D721Med (cell line): ENCODE results near the gene PRKN.

Experiments
- DNase-seq: peaks from one replicate; pipeline ENCODE4 v3.0.0; 2011; ENCODE audit warnings: low spot score; ENCODE audit not compliant: insufficient read length
- FAIRE-seq: peaks from 2 replicates; lab custom pipeline; 2011; peaks lifted over from hg19 to GRCh38; lab: Jason Lieb, UNC
- TF ChIP-seq, protein P1 (sequence below): IDR thresholded peaks from 2 replicates; pipeline ENCODE4 v1.5.1; 2012; ENCODE audit warnings: mild to moderate bottlenecking, control low read depth; ENCODE audit not compliant: insufficient read depth; ENCODE audit errors: missing control alignments

PRKN gene

DNA sequence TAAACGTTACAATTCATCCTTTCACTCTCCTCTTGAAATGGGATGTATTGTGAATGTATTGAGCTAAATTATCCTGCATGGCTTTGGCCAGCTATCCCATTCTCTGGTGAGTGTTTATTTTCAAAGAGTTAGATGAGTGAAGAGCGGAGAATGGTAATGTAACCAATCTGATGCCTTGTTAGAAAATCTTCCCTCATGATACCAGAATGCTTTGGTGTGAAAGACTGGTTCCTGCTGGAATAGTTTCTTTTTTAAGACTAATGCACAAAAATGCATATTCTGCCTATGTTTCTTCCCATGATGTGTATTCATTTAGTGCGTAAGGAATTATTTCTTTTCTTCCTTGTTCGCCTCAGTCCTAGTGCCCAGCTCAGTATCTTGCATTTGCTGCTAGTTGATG is 506.7 kb downstream of the PRKN start:
- no peak for DNase-seq
- TF ChIP-seq, protein P1, sequence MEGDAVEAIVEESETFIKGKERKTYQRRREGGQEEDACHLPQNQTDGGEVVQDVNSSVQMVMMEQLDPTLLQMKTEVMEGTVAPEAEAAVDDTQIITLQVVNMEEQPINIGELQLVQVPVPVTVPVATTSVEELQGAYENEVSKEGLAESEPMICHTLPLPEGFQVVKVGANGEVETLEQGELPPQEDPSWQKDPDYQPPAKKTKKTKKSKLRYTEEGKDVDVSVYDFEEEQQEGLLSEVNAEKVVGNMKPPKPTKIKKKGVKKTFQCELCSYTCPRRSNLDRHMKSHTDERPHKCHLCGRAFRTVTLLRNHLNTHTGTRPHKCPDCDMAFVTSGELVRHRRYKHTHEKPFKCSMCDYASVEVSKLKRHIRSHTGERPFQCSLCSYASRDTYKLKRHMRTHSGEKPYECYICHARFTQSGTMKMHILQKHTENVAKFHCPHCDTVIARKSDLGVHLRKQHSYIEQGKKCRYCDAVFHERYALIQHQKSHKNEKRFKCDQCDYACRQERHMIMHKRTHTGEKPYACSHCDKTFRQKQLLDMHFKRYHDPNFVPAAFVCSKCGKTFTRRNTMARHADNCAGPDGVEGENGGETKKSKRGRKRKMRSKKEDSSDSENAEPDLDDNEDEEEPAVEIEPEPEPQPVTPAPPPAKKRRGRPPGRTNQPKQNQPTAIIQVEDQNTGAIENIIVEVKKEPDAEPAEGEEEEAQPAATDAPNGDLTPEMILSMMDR = no peak
- no peak for FAIRE-seq

DNA sequence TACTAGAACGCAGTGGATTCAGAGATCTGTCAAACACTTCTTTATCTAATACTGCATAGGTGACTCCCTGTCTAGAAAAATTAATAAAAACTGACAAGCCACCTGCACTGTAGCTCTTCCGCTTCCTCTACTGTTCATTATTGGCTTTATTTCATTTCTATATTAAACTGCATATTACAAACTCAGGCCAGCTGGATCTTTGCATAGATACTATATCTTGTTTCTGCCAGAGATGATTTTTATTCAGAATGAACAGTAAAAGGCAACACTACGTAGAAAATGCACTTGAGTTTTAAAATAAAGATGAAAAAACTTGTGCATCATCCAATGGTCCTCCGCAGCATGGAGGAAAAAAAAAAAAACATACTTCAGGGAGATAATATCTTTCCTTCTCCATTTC is 508.3 kb downstream of the PRKN start:
- DNase-seq (no peak), FAIRE-seq (no peak)
- TF ChIP-seq, protein P1 = no peak

DNA sequence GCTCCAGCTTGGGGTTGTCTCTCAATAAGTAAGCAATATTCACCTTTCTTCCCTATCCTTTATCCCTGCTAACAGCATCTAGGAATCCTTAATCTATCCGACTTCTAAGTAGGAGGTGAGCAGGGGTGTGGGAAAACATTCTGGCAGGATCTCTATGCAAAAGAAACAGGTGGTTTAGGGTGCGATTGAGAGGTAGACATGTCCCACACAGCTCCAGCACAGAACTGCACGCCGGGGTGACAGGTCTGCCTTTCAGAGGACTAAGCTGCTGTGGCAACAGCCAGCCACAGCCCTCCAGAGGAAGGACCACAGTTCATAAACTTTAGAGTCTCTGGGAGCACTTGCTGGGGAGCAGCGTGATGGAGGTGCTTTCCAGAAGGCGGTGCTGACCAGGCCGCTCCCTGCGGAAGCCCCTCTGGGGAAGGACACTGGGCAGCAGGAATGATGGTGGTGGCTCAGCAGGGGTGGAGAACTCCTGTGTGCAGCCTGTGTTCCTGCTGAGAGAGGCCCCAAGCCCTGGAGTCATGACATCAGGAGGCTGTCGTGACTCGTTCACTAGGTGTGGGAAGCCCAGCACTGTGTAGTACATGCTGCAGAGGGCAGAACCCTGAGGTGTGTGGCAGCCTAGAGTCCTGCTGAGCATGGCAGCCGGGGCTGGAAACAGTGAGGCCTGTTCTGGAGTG is 509.6 kb downstream of the PRKN start:
- TF ChIP-seq, protein P1 = no peak
- FAIRE-seq (no peak), DNase-seq (no peak)

DNA sequence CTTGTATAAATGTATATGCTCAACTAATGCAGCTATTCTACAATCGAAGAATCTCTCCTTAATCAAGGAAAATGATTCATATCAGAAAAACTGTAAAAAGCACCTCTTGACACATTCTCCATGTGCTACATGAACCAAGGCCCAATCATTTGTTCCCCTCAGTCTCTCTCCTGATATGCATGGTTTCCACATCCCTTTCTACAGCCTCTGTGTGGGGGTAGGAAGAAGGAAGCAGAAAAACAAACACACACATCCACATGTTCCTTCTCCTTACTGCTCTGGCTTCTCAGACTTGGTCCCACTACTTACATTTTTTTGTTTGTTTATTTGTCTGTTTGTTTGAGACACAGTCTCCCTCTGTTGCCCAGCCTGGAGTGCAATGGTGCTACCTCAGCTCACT is 510.5 kb downstream of the PRKN start:
- DNase-seq (no peak), FAIRE-seq (no peak)
- TF ChIP-seq, protein P1 = no peak

DNA sequence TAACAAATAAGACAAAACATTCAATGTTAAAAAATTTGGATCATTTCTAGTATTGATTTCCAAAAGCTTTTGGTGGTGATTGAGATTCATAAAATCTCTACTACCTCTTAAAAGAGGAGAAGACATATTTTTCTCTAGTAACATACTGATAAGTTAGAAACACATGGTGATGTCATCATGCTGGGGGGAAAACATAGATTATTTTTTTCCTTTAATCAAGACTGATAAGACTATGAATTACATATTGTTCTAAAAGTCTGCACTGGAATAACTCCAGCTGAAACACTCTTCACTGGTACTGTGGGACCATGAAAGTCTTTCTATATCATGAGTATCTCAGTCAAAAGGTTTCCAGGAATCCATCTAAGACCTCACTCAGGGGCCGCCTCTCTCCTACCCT is 515.8 kb downstream of the PRKN start:
- FAIRE-seq (no peak), DNase-seq (no peak)
- TF ChIP-seq, protein P1 = no peak

DNA sequence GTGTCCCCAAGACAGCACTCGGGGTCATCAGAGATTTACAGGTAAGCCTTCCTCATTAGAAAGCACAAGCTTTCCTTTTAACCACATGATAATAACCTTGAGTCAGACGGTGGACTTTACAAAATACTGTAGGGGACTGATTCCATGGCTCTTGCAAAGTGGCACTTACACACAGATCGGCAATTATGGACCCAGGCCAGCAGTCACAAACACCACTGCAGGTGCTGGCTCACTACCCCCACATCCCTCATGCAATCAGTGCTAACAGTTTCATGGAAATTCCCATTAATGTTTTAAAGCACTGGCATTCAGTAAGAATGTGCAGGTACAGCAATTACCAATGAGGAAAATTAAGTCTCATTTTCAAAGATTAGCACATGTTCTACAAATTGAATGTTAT is 516.5 kb downstream of the PRKN start:
- TF ChIP-seq, protein P1 = no peak
- DNase-seq (no peak), FAIRE-seq (no peak)

DNA sequence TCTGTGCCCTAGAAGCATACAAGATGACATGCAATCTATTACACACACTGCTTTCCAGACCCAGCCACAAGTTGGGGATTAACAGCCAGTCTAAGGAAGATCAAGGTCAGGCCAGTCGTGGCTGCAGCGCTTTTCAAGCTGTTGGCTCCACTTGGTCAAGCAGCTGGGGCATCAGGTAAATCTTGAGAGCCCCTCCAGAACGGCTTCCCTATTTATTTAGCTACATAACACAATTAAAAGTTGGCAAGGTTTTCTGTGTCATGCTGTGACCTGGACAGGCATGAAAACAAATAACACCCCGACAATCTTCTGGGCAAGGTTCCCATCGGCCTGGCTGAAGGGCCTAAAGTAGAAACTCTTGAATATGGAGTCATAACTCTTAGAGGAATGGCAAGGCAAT is 524.3 kb downstream of the PRKN start:
- no peak for DNase-seq
- TF ChIP-seq, protein P1 = no peak
- no peak for FAIRE-seq
